ENCODE data around the gene OTULIN. TPM values are rescaled to one million over a fixed set of nuclear protein-coding genes. Genes with fewer than 3 reads are reported as not detected.

The OTULIN gene
- polyA plus RNA-seq, 1 donor (not counting 4 experiments of a cell fraction or from before 2014, with no cell fraction given): 18.3 TPM

GRCh38 chr5:14708551-14708950, 44.0 kb downstream of the OTULIN start:
- no peak overlapping the region for H3K4me2 ChIP-seq (ENCODE audit: control insufficient read depth, extremely low read depth, insufficient read depth, low read depth, low read length)
- H3K9me3 ChIP-seq (ENCODE audit: control insufficient read depth, low read depth, low read length): no peaks in the 10 kb centered on the region
- no peaks in the 10 kb centered on the region for H3K27me3 ChIP-seq (ENCODE audit: control insufficient read depth, extremely low read depth, insufficient read depth, low read length)
- H3K36me3 ChIP-seq (ENCODE audit: control insufficient read depth in 2 of 2, extremely low read depth in 1 of 2, insufficient read depth in 2 of 2, low read length in 2 of 2): peaks cover 16 to 26% of the 10 kb centered on the region in 2 experiments
- H3K9me1 ChIP-seq (ENCODE audit: control insufficient read depth, extremely low read depth, insufficient read depth, low read length): no peaks in the 10 kb centered on the region
- H3K4me1 ChIP-seq (ENCODE audit: control insufficient read depth, extremely low read depth, insufficient read depth, low read length): peaks cover 9% of the 10 kb centered on the region
- no peaks in the 10 kb centered on the region for H4K20me1 ChIP-seq (ENCODE audit: control insufficient read depth, extremely low read depth, insufficient read depth, low read length)
- no peak for DNase-seq (ENCODE audit: low read depth, low spot score)
- no peak for TF ChIP-seq CTCF (optimal IDR thresholded peaks at IDR 0.05 in 1 of 3, IDR thresholded peaks at IDR 0.05 in 1 of 3, conservative IDR thresholded peaks at IDR 0.05 in 1 of 3; ENCODE audit: extremely low read depth in 1 of 3, insufficient read depth in 2 of 3, low read length in 3 of 3)
- no peak for TF ChIP-seq EZH2 (IDR thresholded peaks at IDR 0.05; ENCODE audit: low read length)
- dilution Hi-C loops (cut with MboI; ENCODE audit: extremely low pct_ligation_motif_present, low sequenced_read_pairs): no loop called here
- H3K4me3 ChIP-seq (ENCODE audit: control insufficient read depth in 2 of 3, extremely low read depth in 1 of 3, insufficient read depth in 2 of 3, low read depth in 1 of 3, low read length in 3 of 3): no peak overlapping the region
- H3K27ac ChIP-seq (ENCODE audit: control insufficient read depth, insufficient read depth, low read length): no peak overlapping the region
- H2AFZ ChIP-seq (ENCODE audit: control insufficient read depth, low read length): no peak overlapping the region
- H3K79me2 ChIP-seq (ENCODE audit: control insufficient read depth, insufficient read depth, low read length): peaks cover 2% of the 10 kb centered on the region
- no peak for FAIRE-seq
- H3K9ac ChIP-seq (ENCODE audit: control insufficient read depth, extremely low read depth, insufficient read depth, low read length): no peak overlapping the region

GRCh38 chr5:14710313-14710994, 45.9 kb downstream of the OTULIN start:
- Histone ChIP-seq H3K4me1 (ENCODE audit: control insufficient read depth, extremely low read depth, insufficient read depth, low read length) (peaks cover 9% of the 10 kb centered on the region), H3K9me1 (ENCODE audit: control insufficient read depth, extremely low read depth, insufficient read depth, low read length) (no peaks in the 10 kb centered on the region), H3K9ac (ENCODE audit: control insufficient read depth, extremely low read depth, insufficient read depth, low read length) (no peak overlapping the region), H3K79me2 (ENCODE audit: control insufficient read depth, insufficient read depth, low read length) (no peaks in the 10 kb centered on the region), H3K4me2 (ENCODE audit: control insufficient read depth, extremely low read depth, insufficient read depth, low read depth, low read length) (no peak overlapping the region), H3K9me3 (ENCODE audit: control insufficient read depth, low read depth, low read length) (no peaks in the 10 kb centered on the region), H3K27ac (ENCODE audit: control insufficient read depth, insufficient read depth, low read length) (no peak overlapping the region), H3K36me3 (ENCODE audit: control insufficient read depth in 2 of 2, extremely low read depth in 1 of 2, insufficient read depth in 2 of 2, low read length in 2 of 2) (peaks cover 19 to 28% of the 10 kb centered on the region in 2 experiments), H3K4me3 (ENCODE audit: control insufficient read depth in 2 of 3, extremely low read depth in 1 of 3, insufficient read depth in 2 of 3, low read depth in 1 of 3, low read length in 3 of 3) (no peak overlapping the region), H3K27me3 (ENCODE audit: control insufficient read depth, extremely low read depth, insufficient read depth, low read length) (no peaks in the 10 kb centered on the region), H2AFZ (ENCODE audit: control insufficient read depth, low read length) (no peak overlapping the region), H4K20me1 (ENCODE audit: control insufficient read depth, extremely low read depth, insufficient read depth, low read length) (no peaks in the 10 kb centered on the region)
- dilution Hi-C loops (cut with MboI; ENCODE audit: extremely low pct_ligation_motif_present, low sequenced_read_pairs): no loop called here
- no peak for TF ChIP-seq CTCF (optimal IDR thresholded peaks at IDR 0.05 in 1 of 3, IDR thresholded peaks at IDR 0.05 in 1 of 3, conservative IDR thresholded peaks at IDR 0.05 in 1 of 3; ENCODE audit: extremely low read depth in 1 of 3, insufficient read depth in 2 of 3, low read length in 3 of 3)
- no peak for TF ChIP-seq EZH2 (IDR thresholded peaks at IDR 0.05; ENCODE audit: low read length)
- FAIRE-seq (no peak), DNase-seq (ENCODE audit: low read depth, low spot score) (no peak)
